OCI-LY7 (cell line): ENCODE data around the gene FLNB.

Source experiments
- EZH2phosphoT487 ChIP-seq: fragments of 200-600 bp; sonication (generic); IDR thresholded peaks from 2 replicates; pipeline ENCODE4 v1.6.1; 2018; ENCODE audit warnings: low read depth, borderline replicate concordance, mild to moderate bottlenecking, mixed run types, antibody characterized with exemption, low read length, moderate library complexity, mixed read lengths
- TF ChIP-seq, protein P1 (sequence below): fragments of 200-600 bp; sonication (generic); conservative IDR thresholded peaks from 2 replicates; pipeline ENCODE4 v1.5.1; 2014; ENCODE audit warnings: mild to moderate bottlenecking, antibody characterized with exemption, low read length, moderate library complexity, mixed read lengths

DNA sequence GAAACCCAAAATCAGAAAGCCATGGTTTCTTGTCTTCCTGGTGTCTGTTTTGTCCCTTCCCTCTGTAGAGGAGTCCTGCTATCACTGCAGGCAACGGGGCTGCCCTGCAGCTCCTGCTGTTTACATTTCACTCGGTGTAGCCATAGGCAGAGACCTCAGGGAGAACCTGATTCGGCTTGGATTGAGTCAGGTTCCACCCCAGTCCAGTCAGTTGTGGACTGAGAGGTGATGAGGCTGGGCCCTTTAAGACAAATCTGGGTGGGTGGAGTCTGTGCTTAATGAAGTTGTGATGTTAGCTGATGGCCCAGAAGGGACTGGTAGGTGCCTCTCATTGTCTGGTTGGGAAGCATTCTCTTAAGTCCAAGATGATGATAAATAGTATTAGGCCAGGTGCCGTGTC lies 35.7 kb downstream of the FLNB start:
- TF ChIP-seq, protein P1, sequence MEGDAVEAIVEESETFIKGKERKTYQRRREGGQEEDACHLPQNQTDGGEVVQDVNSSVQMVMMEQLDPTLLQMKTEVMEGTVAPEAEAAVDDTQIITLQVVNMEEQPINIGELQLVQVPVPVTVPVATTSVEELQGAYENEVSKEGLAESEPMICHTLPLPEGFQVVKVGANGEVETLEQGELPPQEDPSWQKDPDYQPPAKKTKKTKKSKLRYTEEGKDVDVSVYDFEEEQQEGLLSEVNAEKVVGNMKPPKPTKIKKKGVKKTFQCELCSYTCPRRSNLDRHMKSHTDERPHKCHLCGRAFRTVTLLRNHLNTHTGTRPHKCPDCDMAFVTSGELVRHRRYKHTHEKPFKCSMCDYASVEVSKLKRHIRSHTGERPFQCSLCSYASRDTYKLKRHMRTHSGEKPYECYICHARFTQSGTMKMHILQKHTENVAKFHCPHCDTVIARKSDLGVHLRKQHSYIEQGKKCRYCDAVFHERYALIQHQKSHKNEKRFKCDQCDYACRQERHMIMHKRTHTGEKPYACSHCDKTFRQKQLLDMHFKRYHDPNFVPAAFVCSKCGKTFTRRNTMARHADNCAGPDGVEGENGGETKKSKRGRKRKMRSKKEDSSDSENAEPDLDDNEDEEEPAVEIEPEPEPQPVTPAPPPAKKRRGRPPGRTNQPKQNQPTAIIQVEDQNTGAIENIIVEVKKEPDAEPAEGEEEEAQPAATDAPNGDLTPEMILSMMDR: no peak
- TF ChIP-seq EZH2phosphoT487: no peak
